K562 (cell line): ENCODE measurements around the gene CTNNA3. TPM values are rescaled to one million over a fixed set of nuclear protein-coding genes. Genes with fewer than 3 reads are reported as not detected.
"Not testable (repeated sequence)": the region's sequence is repeated elsewhere in the genome, so short reads cannot be mapped to it uniquely, and the experiment has no call there.

Experiments used
- ATAC-seq: fragments of 200-7000 bp; cut with Tn5 transposase; 3 replicates; pipeline ENCODE4 v1.9.1; 2020; ENCODE audit warnings: moderate library complexity
- BruUV-seq: library from RNA; stranded (reverse); fragments of 400-500 nt; replicated peaks from 2 replicates; lab custom pipeline; 2021; lab: Mats Ljungman, UMichigan
- CTCF ChIA-PET: fragments of 300-600 bp; formaldehyde crosslinking; extraction: SDS; loops from one replicate; lab custom pipeline; 2021; ENCODE audit warnings: low intra/inter-chr PET ratio; lab: Yijun Ruan, JAX
- POLR2A ChIA-PET: fragments of 300-600, 350-650 bp; sonication (Branson Sonifier 250); formaldehyde crosslinking; extraction: SDS; loops from one replicate; lab custom pipeline; 2021; ENCODE audit warnings: antibody characterized with exemption, inconsistent platforms; lab: Yijun Ruan, JAX
- DNase-seq, 4 experiments: peaks; one replicate each; pipeline versions ENCODE4 v3.0.0 to v3.0.0-alpha.2; 2011 to 2018; ENCODE audit warnings: low spot score in 3 of 4, mixed read lengths in 3 of 4; ENCODE audit errors: extremely low read depth in 1 of 4
- FAIRE-seq: peaks from 2 replicates; lab custom pipeline; 2011; peaks lifted over from hg19 to GRCh38; lab: Jason Lieb, UNC
- H2AFZ ChIP-seq: 2 replicates; pipeline ENCODE4 v1.6.0; 2011; ENCODE audit warnings: low read depth, low read length, control low read depth, inconsistent platforms
- H3K27ac ChIP-seq: fragments of 200-600 bp; 3 replicates; pipeline ENCODE4 v1.8.0; 2011; ENCODE audit warnings: low read depth, mild to moderate bottlenecking, control low read depth, inconsistent platforms, low read length, moderate library complexity, mixed read lengths; ENCODE audit errors: extremely low read depth
- H3K27me3 ChIP-seq, 2 experiments: fragments of 300-600 bp in 1 of 2; 2 replicates in 1 of 2; 3 replicates in 1 of 2; pipeline versions ENCODE4 v1.6.0 to v1.8.0; 2011; ENCODE audit warnings: inconsistent platforms in 2 of 2, low read length in 2 of 2, mild to moderate bottlenecking in 1 of 2, mixed read lengths in 1 of 2, moderate library complexity in 1 of 2; ENCODE audit not compliant: control insufficient read depth in 2 of 2, insufficient read depth in 2 of 2
- H3K36me3 ChIP-seq: fragments of 300-600 bp; 3 replicates; pipeline ENCODE4 v1.8.0; 2011; ENCODE audit warnings: mild to moderate bottlenecking, low read length, inconsistent platforms; ENCODE audit not compliant: control insufficient read depth, insufficient read depth
- H3K4me1 ChIP-seq, 2 experiments: fragments of 200-600 bp in 1 of 2; replicated peaks in 1 of 2; 2 replicates in 1 of 2; 3 replicates in 1 of 2; pipeline versions ENCODE4 v1.5.1 to v1.8.0; 2011; ENCODE audit warnings: inconsistent platforms in 2 of 2, low read length in 2 of 2, mild to moderate bottlenecking in 1 of 2, mixed read lengths in 1 of 2, moderate library complexity in 1 of 2; ENCODE audit not compliant: control insufficient read depth in 2 of 2, insufficient read depth in 2 of 2
- H3K4me2 ChIP-seq: 2 replicates; pipeline ENCODE4 v1.6.1; 2011; ENCODE audit warnings: low read length, control low read depth, inconsistent platforms, mixed read lengths; ENCODE audit not compliant: insufficient read depth
- H3K4me3 ChIP-seq: fragments of 200-600 bp; sonication (generic), shearing (Covaris generic); 2 replicates; pipeline ENCODE4 v1.5.1; 2016; ENCODE audit warnings: control low read depth, inconsistent platforms
- H3K79me2 ChIP-seq: fragments of 200-600 bp; 3 replicates; pipeline ENCODE4 v1.8.0; 2011; ENCODE audit warnings: low read length, inconsistent platforms; ENCODE audit not compliant: control insufficient read depth, insufficient read depth
- H3K9ac ChIP-seq, 2 experiments: 2 replicates each; pipeline versions ENCODE4 v1.6.0 to v1.6.1; 2011; ENCODE audit warnings: low read depth in 2 of 2, low read length in 2 of 2, control low read depth in 1 of 2, inconsistent platforms in 1 of 2, mild to moderate bottlenecking in 1 of 2, mixed read lengths in 1 of 2; ENCODE audit not compliant: insufficient read depth in 1 of 2
- H3K9me1 ChIP-seq: one replicate; pipeline ENCODE4 v1.6.0; 2011; ENCODE audit warnings: inconsistent platforms, mild to moderate bottlenecking, low read length, moderate library complexity; ENCODE audit not compliant: control insufficient read depth, insufficient read depth
- H3K9me3 ChIP-seq: replicated peaks from 2 replicates; pipeline ENCODE4 v1.5.1; 2011; ENCODE audit warnings: low read depth, low read length, inconsistent platforms; ENCODE audit not compliant: control insufficient read depth, insufficient read depth
- H4K20me1 ChIP-seq: replicated peaks from 2 replicates; pipeline ENCODE4 v1.6.1; 2011; ENCODE audit warnings: low read length, inconsistent platforms, mixed read lengths; ENCODE audit not compliant: control insufficient read depth, insufficient read depth
- BCL6 ChIP-seq: fragments of 250-450 bp; sonication (Bioruptor Pico); IDR thresholded peaks from 2 replicates; pipeline ENCODE4 v1.4.0; 2020
- GATAD2B ChIP-seq: fragments of 450-650 bp; IDR thresholded peaks from 2 replicates; pipeline ENCODE4 v1.6.1; 2017; ENCODE audit warnings: mild to moderate bottlenecking, borderline replicate concordance
- GTF2B ChIP-seq: IDR thresholded peaks from 2 replicates; pipeline ENCODE4 v1.6.1; 2011; ENCODE audit not compliant: insufficient read length; ENCODE audit errors: extremely low read depth
- IFI16 ChIP-seq: fragments of 250-450 bp; sonication (Bioruptor Pico); IDR thresholded peaks from 2 replicates; pipeline ENCODE4 v2.1.2; 2022; ENCODE audit warnings: mild to moderate bottlenecking, inconsistent platforms
- RBM14 ChIP-seq: fragments of 200-400 bp; formaldehyde crosslinking; IDR thresholded peaks from 2 replicates; pipeline ENCODE4 v1.6.1; 2018; ENCODE audit warnings: low read depth, mild to moderate bottlenecking, low read length, moderate library complexity, borderline replicate concordance; ENCODE audit not compliant: insufficient read depth
- WGBS: fragments of 100-300 bp; shearing (Covaris generic); methylation state at CpG from one replicate; pipeline ENCODE4 v1.1.6; 2016; ENCODE audit warnings: low coverage, mixed read lengths; ENCODE audit not compliant: insufficient coverage; ENCODE audit errors: missing lambda C conversion rate; 5-methylcytosine and 5-hydroxymethylcytosine counted together
- in situ Hi-C: fragments of 300-500 bp; cut with MboI; formaldehyde crosslinking; loops from 4 replicates; pipeline ENCODE4 v1.15.0; 2018; ENCODE audit warnings: inconsistent platforms, mixed read lengths
- intact Hi-C: fragments of 100-400 bp; cut with micrococcal nuclease; formaldehyde crosslinking; loops from 2 replicates; pipeline ENCODE4 v1.14.2; 2022
- polyA plus RNA-seq, 8 experiments: library from polyadenylated mRNA; depleted of rRNA in 4 of 8; stranded (reverse) in 5 of 8; unstranded in 3 of 8; fragments of >200 nt; fragmentation: Nextera tagmentation in 2 of 8; fragmentation: Illumina TruSeq in 1 of 8; extraction: Ambion mirVana in 2 of 8; extraction: Trizol in 1 of 8; gene quantifications; 2 replicates each; pipeline versions ENCODE4 v1.2.1 to v1.2.3, GENCODE V29; 2011 to 2014; ENCODE audit warnings: inconsistent platforms in 1 of 8, missing spikeins in 1 of 8
- total RNA-seq, 7 experiments: library from RNA; depleted of rRNA in 6 of 7; stranded (reverse); fragments of >200 nt in 6 of 7; fragmentation: Illumina TruSeq in 2 of 7; extraction: Trizol in 2 of 7; gene quantifications; 2 replicates each; pipeline versions ENCODE4 v1.2.1 to v1.2.3, GENCODE V29; 2011 to 2021; ENCODE audit warnings: low replicate concordance in 1 of 7
- TF ChIP-seq, protein P1 (sequence below): fragments of 250-450 bp; sonication (Bioruptor Pico); IDR thresholded peaks from 2 replicates; pipeline ENCODE4 v1.8.0; 2022; ENCODE audit warnings: moderate library complexity, mild to moderate bottlenecking, inconsistent platforms

CTNNA3 gene
- total and polyA plus RNA-seq, 9 of the 15 experiments (the other 6 are each of a cell fraction or from before 2014, with no cell fraction given): 0.04 TPM; not detected in 8

- BruUV-seq: not testable (repeated sequence)
These were observed 1342.2 kb downstream of the CTNNA3 start for GRCh38 chr10:66353822-66354221.

DNA sequence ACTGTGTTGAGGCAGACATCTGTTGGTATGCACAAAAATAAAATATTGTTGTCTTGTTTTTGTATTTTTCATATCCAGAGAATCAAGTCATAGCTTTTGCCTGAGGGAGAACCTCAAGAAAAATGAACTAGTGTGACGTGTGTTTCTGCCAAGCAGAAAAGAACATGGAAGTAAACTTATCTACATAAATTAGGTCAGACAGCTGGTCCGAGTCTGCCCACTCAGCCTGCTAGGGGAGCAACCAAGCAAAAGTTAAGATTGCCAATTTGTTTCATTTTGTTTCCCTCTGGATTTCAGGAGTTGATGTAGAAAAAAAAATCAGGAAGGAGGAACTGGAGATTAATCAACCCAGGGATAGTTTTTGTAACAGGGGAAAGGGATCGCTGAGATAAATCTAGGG lies 1342.6 kb downstream of the CTNNA3 start:
- H3K9me3 ChIP-seq: no peaks in the 10 kb centered on the region
- no peaks in the 10 kb centered on the region for H3K4me1 ChIP-seq
- no TSS peak for BruUV-seq
- H3K36me3 ChIP-seq: no peaks in the 10 kb centered on the region
- H2AFZ ChIP-seq: no peak overlapping the region
- no peaks in the 10 kb centered on the region for H3K79me2 ChIP-seq
- 0% methylated on average over 3 of the region's 3 CpGs for WGBS
- no peak overlapping the region for H3K27ac ChIP-seq
- FAIRE-seq (no peak), DNase-seq (no peak), ATAC-seq (no peak)
- no peaks in the 10 kb centered on the region for H4K20me1 ChIP-seq
- CTCF ChIA-PET: no interaction called here
- POLR2A ChIA-PET: no interaction called here
- H3K27me3 ChIP-seq: no peaks in the 10 kb centered on the region
- intact Hi-C loops: no loop called here
- in situ Hi-C loops: no loop called here
- H3K4me3 ChIP-seq: no peak overlapping the region
- no peak for TF ChIP-seq GATAD2B
- TF ChIP-seq GTF2B: no peak
- TF ChIP-seq RBM14: no peak
- no peak for TF ChIP-seq BCL6 (CRISPR knock-in tag)
- TF ChIP-seq, protein P1, sequence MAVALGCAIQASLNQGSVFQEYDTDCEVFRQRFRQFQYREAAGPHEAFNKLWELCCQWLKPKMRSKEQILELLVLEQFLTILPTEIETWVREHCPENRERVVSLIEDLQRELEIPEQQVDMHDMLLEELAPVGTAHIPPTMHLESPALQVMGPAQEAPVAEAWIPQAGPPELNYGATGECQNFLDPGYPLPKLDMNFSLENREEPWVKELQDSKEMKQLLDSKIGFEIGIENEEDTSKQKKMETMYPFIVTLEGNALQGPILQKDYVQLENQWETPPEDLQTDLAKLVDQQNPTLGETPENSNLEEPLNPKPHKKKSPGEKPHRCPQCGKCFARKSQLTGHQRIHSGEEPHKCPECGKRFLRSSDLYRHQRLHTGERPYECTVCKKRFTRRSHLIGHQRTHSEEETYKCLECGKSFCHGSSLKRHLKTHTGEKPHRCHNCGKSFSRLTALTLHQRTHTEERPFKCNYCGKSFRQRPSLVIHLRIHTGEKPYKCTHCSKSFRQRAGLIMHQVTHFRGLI (CRISPR knock-in tag): no peak
- TF ChIP-seq IFI16 (CRISPR knock-in tag): no peak
- H3K9ac ChIP-seq: no peak overlapping the region
- no peaks in the 10 kb centered on the region for H3K9me1 ChIP-seq
- H3K4me2 ChIP-seq: no peak overlapping the region

More at GRCh38 chr10:66353822-66354221, 1342.2 kb downstream of the CTNNA3 start:
- WGBS: under 1% methylated on average over 10 of the region's 12 CpGs
- H3K27ac ChIP-seq, H3K9me3 ChIP-seq, intact Hi-C loops, H2AFZ ChIP-seq, POLR2A ChIA-PET, H3K9ac ChIP-seq, ATAC-seq, H3K4me3 ChIP-seq, H3K9me1 ChIP-seq, H3K4me1 ChIP-seq, H4K20me1 ChIP-seq, H3K36me3 ChIP-seq, DNase-seq, H3K4me2 ChIP-seq, H3K79me2 ChIP-seq, H3K27me3 ChIP-seq, CTCF ChIA-PET, FAIRE-seq, in situ Hi-C loops: not testable (repeated sequence)
